Measurements from ENCODE around the gene FLYWCH2. TPM values are rescaled to one million over a fixed set of nuclear protein-coding genes. Genes with fewer than 3 reads are reported as not detected.
A peak's percentile ranks its signal among the peaks of the same experiment; 100 is the strongest.

Gene FLYWCH2
- total RNA-seq, 1 experiment from 2014 or later: 33.7 TPM

GRCh38 chr16:2841606-2842339 lies 41.2 kb upstream of the FLYWCH2 start:
- no peak overlapping the region for H2AFZ ChIP-seq (ENCODE audit: low read depth, low read length, poor library complexity, severe bottlenecking)
- TSS peak; percentile 89 for BruUV-seq (replicated peaks)

More at GRCh38 chr16:2841606-2842339, 41.2 kb upstream of the FLYWCH2 start:
- intact Hi-C loops (cut with micrococcal nuclease): loop anchor here (1.0 kb wide), 2 partner anchors 15 to 27 kb away; no protein-coding TSS in a partner anchor
- no peaks in the 10 kb centered on the region for H3K27me3 ChIP-seq (ENCODE audit: insufficient read depth, low read length)
- no peak for DNase-seq (ENCODE audit: low read depth, low spot score)
- H3K9me3 ChIP-seq (ENCODE audit: control insufficient read depth in 1 of 2, insufficient read depth in 1 of 2, low read depth in 1 of 2, low read length in 2 of 2): no peaks in the 10 kb centered on the region
- peak overlapping the region; percentile 73 for H3K9ac ChIP-seq (ENCODE audit: low read length)
- peak overlapping the region; percentile 74 to 79 for H3K4me3 ChIP-seq (replicated peaks in 1 of 2; ENCODE audit: low read depth in 1 of 2, low read length in 2 of 2)
- RAD21 ChIA-PET (ENCODE audit: low non-redundant PET in 1 of 2, low total read pairs in 2 of 2, uncharacterized antibody in 2 of 2, unreplicated experiment in 2 of 2): no interaction called here
- no peaks in the 10 kb centered on the region for H3K79me2 ChIP-seq (ENCODE audit: insufficient read depth, low read length)
- peak overlapping the region; percentile 95 for H3K4me2 ChIP-seq (ENCODE audit: low read length)
- no peaks in the 10 kb centered on the region for H3K36me3 ChIP-seq (ENCODE audit: control insufficient read depth in 1 of 2, insufficient read depth in 2 of 2, low read length in 2 of 2)
- POLR2A ChIA-PET: interaction anchor here (0.7 kb wide), 1 partner anchor 41 kb away, joined by 3 read pairs; the partner anchor contains the start of gene FLYWCH2
- CTCF ChIA-PET: interaction anchor here (0.7 to 1.6 kb wide), 9 partner anchors 14 to 152 kb away, joined by 3 to 14 read pairs (median 3); partner anchors contain the start of genes FLYWCH1, FLYWCH2 and PRSS22
- TF ChIP-seq JUND (IDR thresholded peaks at IDR 0.05) (no peak), SIN3A (IDR thresholded peaks at IDR 0.05; ENCODE audit: low read depth) (no peak), CBX3 (IDR thresholded peaks at IDR 0.05; ENCODE audit: low read depth) (no peak), MAX (IDR thresholded peaks at IDR 0.05) (no peak), EZH2phosphoT487 (IDR thresholded peaks at IDR 0.05; ENCODE audit: borderline replicate concordance) (no peak), POLR2AphosphoS5 (IDR thresholded peaks at IDR 0.05; ENCODE audit: low read depth, low read length) (no peak), TCF7L2 (IDR thresholded peaks at IDR 0.05; ENCODE audit: borderline replicate concordance, extremely low read depth, insufficient read depth, insufficient read length) (no peak), CEBPB (IDR thresholded peaks at IDR 0.05; ENCODE audit: low read depth) (no peak), POLR2A (IDR thresholded peaks at IDR 0.05; ENCODE audit: borderline replicate concordance, extremely low read depth, insufficient read depth, insufficient read length) (no peak), EZH2 (IDR thresholded peaks at IDR 0.05) (no peak), SP1 (IDR thresholded peaks at IDR 0.05; ENCODE audit: low read depth) (no peak), YY1 (IDR thresholded peaks at IDR 0.05; ENCODE audit: extremely low read depth, insufficient replicate concordance, low read depth, low read length) (no peak), ATF3 (IDR thresholded peaks at IDR 0.05) (no peak)
- TF ChIP-seq, protein P1, sequence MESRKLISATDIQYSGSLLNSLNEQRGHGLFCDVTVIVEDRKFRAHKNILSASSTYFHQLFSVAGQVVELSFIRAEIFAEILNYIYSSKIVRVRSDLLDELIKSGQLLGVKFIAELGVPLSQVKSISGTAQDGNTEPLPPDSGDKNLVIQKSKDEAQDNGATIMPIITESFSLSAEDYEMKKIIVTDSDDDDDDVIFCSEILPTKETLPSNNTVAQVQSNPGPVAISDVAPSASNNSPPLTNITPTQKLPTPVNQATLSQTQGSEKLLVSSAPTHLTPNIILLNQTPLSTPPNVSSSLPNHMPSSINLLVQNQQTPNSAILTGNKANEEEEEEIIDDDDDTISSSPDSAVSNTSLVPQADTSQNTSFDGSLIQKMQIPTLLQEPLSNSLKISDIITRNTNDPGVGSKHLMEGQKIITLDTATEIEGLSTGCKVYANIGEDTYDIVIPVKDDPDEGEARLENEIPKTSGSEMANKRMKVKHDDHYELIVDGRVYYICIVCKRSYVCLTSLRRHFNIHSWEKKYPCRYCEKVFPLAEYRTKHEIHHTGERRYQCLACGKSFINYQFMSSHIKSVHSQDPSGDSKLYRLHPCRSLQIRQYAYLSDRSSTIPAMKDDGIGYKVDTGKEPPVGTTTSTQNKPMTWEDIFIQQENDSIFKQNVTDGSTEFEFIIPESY (IDR thresholded peaks at IDR 0.05; ENCODE audit: extremely low read depth, insufficient replicate concordance, low read length): no peak
- peaks cover 14 to 59% of the 10 kb centered on the region in 2 experiments for H3K4me1 ChIP-seq (ENCODE audit: control insufficient read depth in 1 of 2, insufficient read depth in 2 of 2, low read length in 2 of 2)
- peak overlapping the region; percentile 59 for H3K27ac ChIP-seq (ENCODE audit: low read depth, low read length)
- peak; percentile 41 for ATAC-seq
- H4K20me1 ChIP-seq (ENCODE audit: insufficient read depth): no peaks in the 10 kb centered on the region
- no peaks in the 10 kb centered on the region for H3K9me2 ChIP-seq (ENCODE audit: insufficient read depth)
